Measurements from ENCODE around the gene CLECL1.

The CLECL1 gene

DNA sequence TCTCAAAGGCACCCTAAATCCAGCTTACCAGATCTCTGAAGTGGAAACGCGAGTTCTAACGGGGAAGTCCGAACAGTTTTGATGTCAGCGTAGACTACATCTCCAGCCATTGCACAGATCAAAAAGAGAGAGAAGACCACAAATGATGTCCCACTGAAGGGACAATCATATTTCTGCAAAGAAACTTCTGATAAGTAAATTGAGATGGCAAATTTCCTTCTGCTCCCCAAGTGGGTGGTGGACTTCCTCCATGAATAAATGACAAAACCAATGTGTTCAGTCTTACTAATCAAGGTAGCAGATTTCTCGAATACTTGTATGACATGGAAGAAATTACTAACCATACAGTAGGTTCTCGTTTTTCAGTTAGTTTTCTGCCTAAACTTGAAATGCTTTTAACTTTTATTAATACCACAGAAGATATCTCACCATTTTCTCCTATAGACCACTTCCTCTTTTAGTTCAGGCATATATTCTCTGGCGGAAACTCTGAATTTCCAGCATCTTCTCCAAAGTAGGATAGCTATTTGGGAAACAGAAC lies at the start of gene CLECL1:
Gene CLECL1 (minus strand): TSS at position 177 of the 541 bp plus-strand sequence.
- no peak for DNase-seq

DNA sequence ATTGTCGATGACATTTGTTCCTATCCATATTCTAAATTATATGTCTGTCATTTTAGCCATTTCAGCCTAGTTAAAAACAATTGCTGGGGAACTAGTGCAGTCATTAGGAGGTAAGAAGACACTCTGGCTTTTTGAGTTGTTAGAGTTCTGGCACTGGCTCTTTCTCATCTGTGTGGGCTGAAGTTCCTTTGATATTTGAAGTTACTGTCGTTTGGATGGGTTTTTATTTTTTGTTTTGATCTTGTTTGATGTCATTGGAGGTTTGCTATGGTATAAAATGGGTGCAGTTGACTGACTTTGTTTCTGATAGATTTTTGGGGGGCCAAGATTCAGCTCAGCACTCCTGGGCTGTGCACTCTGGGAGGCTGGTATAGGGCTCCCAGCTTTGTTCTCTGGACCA lies 48.5 kb upstream of the CLECL1 start:
- DNase-seq, result no peak

DNA sequence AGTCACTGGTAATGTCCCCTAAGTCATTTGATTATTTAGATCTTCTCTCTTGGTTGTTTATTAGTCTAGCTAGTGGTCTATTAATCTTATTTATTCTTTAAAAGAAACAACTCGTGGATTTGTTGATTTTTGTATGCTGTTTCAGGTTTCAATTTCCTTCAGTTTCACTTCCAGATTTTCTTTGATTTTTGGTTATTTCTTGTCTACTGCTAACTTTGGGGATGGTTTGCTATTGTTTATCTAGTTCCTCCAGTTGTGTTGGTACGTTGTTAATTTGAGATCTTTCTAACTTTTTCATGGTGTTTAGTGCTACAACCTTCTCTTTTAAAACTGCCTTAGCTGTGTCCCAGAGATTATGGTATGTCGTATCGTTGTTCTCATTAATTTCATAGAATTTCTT lies 46.3 kb upstream of the CLECL1 start:
- DNase-seq, result no peak

DNA sequence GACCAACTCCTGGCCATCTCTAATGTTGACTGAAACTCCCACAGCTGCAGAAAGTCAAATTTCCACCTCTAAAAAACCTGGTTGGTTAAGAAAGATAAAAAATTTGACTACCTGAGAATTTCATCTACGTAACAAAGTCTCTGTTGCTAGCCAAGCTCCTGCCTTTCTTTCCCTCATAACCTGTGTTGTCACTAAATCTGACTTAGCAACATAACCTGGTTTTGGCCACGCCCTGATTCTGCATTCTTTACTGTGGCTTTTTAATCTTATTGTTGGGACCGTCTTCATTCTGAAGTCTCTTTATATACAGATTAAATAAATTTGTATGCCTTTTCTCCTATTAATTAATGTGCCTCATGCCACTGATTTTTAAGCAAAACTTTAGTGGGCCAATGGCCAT lies 43.9 kb upstream of the CLECL1 start:
- no peak for DNase-seq

DNA sequence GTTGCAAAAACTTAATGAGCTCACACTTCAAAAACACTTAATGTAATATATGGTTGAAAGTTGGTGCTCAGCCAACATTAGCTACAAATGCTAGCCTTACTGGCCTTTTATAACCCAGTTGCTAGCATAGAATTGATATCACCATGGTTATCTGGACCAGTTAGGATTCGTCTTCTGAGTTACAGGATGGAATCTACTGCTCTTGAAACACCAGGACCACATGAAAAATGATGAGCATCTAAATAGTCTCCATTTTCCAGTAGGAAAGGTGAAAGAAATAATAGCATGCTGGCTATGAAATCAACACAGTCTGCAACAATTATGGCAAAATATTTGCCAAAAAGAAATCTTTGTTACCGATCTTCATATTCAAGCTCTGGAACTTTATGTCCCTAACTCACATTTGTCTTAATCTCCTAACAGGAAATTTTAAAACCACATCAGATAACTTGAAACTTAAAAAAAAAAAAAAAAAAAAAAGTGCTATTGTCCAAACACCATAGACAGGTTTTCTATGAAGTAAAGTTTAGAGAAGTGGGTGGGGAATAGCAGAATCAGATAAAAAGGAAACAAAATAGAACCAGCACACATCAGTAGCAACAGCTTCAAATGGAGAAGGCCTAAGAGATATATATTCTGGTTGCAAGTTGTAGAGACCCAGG lies 40.5 kb upstream of the CLECL1 start:
- DNase-seq, result no peak

DNA sequence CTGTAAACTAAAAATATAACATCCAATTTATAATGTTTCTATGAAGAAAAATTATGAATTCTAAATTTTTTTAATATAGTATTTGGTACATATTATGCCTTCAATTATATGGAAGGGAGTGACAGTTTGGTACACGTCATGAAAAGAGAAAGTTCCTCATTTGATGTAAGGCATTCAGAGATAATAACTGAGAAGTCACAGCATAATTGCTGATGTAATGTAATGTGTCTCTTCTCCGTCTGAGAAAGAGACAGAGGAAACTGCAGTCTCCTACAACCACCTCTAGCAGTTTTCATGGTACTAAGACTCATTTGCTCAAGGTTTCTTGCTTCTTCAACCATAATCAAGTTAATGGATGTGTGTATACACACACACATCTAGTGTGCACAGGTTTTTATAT lies 30.1 kb upstream of the CLECL1 start:
- DNase-seq, result no peak

DNA sequence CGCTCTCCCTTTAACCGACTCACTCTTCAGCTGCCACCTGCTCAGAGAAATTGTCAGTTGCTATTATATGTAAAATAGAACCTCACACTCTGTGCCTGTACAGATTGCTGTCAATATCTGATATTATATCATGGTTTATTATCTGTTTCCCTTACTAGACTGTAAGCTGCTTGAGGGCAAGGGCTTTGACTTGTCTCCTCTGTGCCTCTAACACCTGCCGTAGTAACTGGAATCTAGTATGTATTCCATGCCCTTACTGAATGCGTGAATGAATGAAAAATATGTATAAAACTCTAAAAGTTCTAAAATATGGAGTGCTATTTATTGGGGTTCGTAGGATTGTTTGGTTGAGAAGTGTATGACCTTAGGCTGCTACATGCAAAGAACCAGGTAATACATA lies 29.5 kb upstream of the CLECL1 start:
- no peak for DNase-seq

DNA sequence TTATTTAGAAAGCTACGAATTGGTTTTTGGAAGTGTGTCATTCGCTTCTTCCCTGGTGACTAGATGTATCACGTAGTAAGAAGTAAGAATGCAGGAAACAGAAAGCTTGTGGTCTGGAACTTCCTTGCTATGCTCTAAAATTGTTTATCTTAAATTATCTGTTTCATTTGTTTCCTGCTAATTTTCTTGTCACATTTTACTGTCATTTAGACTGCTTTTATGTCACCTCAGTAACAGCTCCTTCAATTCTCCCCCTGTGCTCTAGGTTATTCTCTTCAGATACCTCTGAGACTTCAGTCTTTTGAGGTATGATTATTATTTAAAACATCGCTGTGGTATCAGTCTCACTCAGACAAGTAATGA lies 28.5 kb upstream of the CLECL1 start:
- DNase-seq, result no peak

DNA sequence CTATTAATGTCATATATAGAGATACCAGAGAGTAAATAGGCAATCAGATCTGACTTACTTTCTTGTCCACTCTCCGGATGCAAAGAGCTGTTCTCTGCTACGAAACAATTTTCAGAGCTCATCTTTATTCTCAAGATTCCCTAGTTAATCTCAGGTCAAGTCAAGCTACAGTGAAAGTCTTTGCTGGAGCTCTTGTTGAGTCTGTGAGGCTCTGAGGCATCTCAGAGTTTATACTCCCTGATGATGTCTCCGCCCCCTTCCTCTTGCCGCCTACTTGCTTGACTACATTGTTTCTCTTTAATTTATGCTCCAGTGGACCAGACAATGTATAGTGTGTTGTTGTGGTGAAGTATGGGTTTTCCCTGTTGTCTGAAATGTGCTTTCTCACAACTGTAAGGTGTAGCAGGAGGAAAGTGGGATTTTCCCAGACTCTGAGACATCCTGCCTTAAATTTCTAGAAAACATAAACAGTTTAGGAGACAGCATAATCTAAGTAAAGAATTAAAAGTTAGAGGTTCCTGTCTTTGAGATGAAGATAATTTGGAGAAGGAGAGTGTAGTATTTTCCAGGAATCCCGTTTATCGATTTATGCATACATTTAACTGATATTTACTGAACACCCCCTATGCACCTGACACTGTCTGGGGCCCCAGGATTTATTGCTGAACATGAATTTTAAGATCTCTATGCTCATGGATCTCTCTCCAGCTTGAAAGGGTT lies 28.0 kb upstream of the CLECL1 start, which contains the start of gene CD69:
Gene CD69 (minus strand): TSS at position 203 of the 720 bp plus-strand sequence. CDS start 81 bp downstream, at position 122.
- DNase-seq, result peak; percentile 78

DNA sequence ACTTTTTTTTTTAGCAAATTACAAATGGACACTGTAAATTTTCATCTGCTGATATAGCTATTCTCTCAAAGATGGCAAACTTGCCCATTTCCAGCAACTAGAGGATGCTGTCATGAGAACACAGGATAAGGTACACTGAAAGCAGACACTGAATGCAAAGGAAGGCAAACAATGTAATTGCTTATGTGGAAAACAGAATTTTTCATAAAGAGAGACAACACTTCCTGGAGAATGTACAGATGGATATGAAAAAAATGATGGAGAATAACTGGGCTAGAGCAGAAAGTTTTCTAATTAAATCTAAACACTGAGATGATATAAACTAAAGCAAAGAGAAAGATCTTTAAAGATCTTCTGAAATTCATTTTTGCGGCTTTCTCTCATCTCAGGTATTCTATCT lies 27.2 kb upstream of the CLECL1 start:
- no peak for DNase-seq

DNA sequence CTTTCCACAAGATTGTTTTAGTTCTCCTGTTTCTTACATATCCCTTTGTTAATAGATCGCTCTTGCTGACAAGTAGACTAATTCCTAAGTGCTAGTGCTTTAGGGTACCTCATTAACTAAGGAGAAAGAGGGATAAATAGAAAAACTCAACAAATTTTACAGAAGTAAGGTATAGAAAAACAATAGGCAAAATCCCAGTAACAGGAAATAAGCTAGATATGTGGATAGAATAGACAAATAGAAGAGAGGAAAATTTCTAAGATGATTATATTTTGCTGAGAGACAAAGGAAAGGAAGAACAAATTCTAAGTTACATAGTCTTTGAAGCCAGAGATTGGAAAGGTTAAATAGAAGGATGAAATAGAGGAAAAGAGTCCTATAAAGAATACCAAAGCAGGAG lies 26.8 kb upstream of the CLECL1 start:
- DNase-seq, result no peak

DNA sequence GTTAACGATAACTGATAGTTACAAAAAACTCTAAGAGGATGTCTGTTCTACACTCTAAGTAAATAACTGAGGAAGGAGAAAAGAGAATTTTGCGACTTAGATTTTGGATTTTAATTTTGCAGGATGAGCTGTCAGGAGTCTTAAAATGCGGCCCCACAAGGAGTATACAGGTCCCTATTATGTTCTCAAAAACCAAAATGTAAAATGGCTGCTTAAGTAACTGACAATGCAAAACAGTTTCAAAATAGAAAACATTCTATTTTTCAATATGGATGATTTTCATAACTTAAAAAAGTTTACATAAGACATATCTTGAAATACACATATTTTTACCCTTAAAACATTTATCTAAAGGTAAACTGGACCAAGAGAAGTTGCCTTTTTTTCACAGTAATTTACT lies 25.2 kb upstream of the CLECL1 start:
- no peak for DNase-seq

DNA sequence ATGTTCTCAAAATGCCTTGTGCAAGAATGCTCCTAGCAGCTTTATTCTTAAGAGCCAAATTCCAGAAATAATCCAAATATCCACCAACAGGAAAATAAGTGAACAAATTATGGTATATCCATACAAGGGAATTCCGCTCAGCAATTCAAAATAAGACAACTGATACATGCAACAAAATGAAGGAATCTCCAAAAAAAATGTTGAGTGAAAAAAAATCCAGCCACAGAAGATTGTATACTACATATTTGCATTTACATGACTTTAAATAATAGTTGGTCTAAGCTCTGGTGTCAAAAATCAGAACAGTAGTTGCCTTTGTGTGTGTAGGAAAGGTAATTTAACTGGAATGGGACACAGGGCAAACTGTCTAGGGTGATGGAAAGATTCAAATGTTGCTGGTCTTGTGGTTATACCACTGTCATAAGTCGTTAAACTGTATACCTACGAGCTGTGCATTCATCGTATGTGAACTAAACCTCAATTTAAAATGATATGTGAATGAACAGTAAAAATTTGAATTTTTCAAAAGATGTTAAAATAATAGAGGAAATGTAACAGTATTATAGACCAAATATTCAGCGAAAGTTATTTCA lies 24.6 kb upstream of the CLECL1 start:
- DNase-seq, result no peak

DNA sequence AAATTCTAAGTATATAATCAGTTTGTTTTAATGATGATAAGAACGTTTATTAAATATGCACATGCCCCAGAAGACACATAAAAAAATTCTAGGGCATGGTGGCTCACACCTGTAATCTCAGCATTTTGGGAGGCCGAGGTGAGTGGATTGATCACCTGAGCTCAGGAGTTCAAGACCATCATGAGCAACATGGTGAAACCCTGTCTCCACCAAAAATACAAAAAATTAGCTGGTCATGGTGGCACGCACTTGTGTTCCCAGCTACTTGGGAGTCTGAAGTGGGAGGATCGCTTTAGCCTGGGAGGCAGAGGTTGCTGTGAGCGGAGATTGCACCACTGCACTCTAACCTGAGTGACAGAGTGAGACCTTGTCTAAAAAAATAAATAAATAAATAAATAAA lies 23.8 kb upstream of the CLECL1 start:
- DNase-seq, result no peak

DNA sequence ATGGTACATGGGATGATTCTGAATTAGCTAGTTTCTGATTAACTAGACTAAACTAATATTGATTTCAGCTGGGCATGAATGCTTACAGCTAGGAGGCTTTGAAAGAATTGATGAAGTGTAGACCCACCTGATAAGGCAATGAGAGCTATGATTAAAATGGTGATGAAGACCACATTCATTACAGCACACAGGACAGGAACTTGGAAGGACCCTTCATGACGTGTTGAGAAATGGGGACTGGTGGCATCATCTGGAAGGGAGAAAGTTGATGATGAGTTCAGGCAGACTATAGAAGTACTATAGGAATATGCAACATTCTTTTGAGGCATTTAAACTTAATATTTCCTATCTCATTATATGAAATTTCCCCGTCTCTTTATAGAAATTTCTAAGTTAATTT lies 23.3 kb upstream of the CLECL1 start:
- no peak for DNase-seq

DNA sequence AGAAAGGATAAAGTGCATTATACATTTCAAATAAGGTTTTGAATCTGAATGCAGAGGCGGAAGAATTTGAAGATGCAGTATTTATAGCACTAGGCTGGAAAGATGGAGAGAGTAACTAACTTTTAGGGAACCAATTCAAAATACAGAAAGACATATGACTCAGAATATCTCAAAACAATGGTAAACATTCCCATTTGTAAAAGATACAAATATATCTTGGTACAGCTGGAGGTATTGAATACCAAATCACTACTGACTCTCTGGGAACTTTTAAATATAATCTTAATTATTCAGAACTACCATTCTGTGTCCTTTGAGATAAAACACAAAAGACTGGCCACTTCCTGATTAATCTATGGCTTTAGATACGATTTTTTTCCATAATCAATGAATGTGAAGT lies 22.7 kb upstream of the CLECL1 start:
- DNase-seq, result no peak

DNA sequence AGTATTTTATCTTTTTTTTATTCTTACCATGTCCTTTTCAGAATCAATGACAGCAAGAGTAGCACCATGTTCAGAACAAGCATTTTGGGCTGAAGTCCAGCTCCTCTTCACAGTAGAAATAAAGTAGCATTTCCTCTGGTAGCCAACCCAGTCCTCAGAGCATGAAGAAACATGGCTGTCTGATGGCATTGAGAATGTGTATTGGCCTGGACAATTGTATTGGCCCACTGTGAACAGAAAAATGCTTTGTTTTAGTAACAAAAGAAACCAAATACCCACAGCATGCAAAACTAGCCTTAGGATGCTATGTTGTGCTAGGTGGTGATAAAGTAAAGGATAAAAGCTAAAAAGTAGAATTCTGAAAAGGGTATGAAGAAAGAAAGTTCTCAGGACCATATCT lies 22.1 kb upstream of the CLECL1 start:
- DNase-seq, result no peak

DNA sequence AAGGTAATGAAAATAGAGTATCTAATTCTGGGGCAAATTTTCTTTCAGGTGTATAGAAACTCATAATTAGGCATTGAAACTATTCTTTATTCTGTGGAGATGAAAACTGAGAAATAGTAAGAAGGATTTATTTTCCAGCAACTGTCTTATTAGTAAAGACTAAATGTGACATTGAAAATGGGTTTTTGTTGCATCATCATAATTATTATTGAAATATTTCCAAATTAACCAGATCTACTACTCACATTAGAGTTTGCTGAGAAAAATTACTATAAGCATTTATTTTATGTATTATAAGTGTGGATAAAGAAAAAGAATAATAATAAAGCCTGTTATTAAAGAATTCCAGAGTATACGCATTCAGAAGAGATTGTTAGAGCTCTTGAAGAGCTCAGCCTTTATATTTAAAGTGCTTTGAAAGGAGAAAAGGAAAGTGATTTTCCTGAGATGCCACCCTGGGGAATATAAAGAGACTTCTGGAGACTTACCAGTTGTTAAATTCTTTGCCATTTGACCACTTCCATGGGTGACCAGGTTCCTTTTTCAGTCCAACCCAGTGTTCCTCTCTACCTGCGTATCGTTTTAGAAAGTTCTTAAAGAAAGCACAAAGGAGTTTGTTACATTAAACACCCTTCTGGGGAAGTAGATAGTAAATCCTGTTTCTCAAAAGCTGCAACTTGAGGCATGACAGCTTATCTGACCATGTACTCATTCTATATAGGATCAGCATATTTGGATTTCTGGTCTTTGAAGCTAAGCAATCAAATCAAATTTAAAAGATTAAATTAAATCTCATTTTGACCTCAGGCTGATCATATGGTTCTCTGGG lies 21.4 kb upstream of the CLECL1 start:
- DNase-seq, result no peak

DNA sequence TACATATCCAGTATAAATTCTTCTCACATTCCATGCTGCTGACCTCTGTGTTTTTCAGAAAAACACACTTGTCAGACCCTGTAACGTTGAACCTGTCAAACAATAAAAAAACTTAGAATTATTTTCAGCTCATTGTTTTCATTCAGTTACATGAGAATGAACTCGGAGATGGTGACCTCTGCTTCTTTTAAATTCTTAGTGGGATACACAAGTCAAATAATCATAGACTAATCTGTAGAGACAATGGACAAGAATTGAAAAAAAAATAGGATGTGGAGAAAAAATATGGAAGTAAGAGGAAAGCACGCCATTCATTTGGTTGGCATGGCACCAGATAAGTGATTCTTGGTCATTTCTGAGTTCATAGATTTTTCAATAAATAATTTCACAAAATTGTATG lies 20.6 kb upstream of the CLECL1 start:
- DNase-seq, result no peak

DNA sequence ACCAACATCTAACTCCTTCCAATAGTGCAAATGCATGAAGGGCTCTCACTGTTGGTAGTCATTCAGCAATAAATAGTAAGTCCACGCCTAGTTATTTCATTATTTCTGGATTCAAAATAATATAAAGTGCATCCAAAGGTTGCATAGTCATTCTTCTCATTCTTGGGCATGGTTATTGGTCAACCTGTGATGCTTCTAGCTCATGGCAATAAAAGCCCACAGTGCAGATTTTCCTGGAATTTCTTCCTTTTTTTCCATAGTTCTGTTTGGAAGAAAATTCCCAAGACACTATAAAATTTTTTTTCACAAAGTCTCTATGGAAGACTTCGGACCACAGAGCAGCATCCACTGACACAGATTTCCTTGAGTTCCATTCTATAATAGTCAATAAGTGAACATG lies 20.2 kb upstream of the CLECL1 start:
- no peak for DNase-seq

DNA sequence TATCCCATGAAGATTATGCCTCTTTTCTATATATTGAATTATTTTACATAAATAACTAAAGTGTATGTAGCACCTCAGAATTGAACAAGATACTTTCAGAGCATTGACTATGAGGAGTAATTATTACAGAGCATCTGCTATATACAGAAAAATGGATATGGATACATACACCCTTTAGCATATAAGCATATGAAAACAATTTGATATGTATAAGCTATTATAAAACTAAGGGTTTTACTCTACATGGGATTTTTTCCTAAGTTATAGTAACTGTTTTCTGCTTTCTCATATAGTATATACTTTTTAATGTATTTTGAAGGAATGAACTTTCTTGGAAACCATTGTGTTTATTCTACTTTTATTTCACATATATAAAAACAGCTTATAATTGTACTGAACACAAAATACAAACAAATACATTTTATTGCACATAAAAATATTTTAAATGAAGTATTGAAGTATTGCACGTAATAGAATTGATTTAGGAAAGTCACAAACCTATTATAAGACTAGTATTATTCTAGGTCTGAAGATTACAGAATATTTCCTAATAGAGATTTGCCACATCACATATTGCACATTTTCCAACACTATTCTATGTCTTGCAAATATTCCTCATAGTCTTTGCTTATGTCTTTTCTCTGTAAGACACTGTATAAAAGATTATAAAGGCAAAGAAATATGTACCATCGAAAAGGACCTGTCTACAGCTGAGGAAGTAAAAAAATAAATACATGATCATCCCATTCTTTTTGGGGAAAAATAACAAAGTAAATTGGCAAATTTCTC lies 19.4 kb upstream of the CLECL1 start:
- DNase-seq, result no peak

All from activated CD8-positive, alpha-beta memory T cell treated with anti-CD3 and anti-CD28 coated beads, Interleukin-2, amount 50 U/mL, for 48 hours (primary cell).